ENCODE data around the gene MEP1A. TPM values are rescaled to one million over a fixed set of nuclear protein-coding genes. Genes with fewer than 3 reads are reported as not detected.

MEP1A gene
- polyA plus RNA-seq, 2 of the 4 experiments (the other 2 are of a cell fraction): not detected

DNA sequence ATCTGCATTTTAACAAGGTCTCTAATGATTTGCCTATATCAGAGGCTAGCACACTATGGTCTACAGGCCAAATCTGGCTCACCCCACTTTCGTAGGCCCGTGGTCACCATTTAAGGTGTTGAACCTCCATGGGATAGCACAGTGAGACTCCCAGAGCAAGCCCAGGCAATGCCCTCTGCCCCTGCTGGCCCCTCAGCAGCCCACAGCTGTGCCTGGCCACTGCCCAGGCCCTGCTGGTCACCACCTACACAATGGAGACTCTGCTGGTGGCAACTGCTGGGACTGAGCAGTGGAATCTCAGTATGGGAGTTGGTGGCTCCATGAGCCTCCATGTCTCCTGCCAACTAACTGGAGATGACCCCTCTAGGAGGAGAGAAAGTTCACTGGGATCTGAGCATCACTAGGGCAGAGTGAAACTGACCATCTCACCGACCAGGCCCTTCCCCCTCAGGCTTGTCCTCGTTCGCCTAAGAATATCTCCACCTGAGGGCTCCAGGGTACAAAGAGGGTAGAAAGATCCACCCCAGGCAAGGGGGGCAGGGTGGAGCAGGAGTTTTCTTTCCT, 44.2 kb upstream of the MEP1A start:
- Histone ChIP-seq H3K4me3 (no peak overlapping the region), H3K27ac (no peak overlapping the region), H3K9me3 (no peaks in the 10 kb centered on the region), H3K4me1 (no peaks in the 10 kb centered on the region), H3K4me2 (no peak overlapping the region)
- no peak for ATAC-seq
- CTCF ChIA-PET: no interaction called here
- no peak for DNase-seq (ENCODE audit: low read depth in 1 of 2, low spot score in 1 of 2)
- 57% methylated on average over 5 of the region's 5 CpGs for WGBS (ENCODE audit: missing lambda C conversion rate)
- POLR2A ChIA-PET: no interaction called here
- TF ChIP-seq FOXS1 (CRISPR knock-in tag; IDR thresholded peaks at IDR 0.05) (no peak), JUN (IDR thresholded peaks at IDR 0.05) (no peak), CHD4 (IDR thresholded peaks at IDR 0.05; ENCODE audit: borderline replicate concordance) (no peak), JUNB (IDR thresholded peaks at IDR 0.05) (no peak), CEBPB (IDR thresholded peaks at IDR 0.05) (no peak), MYC (IDR thresholded peaks at IDR 0.05; ENCODE audit: borderline replicate concordance, low read length) (no peak), HDAC2 (IDR thresholded peaks at IDR 0.05) (no peak), SREBF2 (IDR thresholded peaks at IDR 0.05) (no peak), KDM1A (IDR thresholded peaks at IDR 0.05; ENCODE audit: low read depth) (no peak), TP53 (CRISPR knock-in tag; IDR thresholded peaks at IDR 0.05) (no peak), TFCP2L1 (CRISPR knock-in tag; IDR thresholded peaks at IDR 0.05) (no peak), FOSL2 (IDR thresholded peaks at IDR 0.05) (no peak), FOSL2 (CRISPR knock-in tag; IDR thresholded peaks at IDR 0.05) (no peak), RFX5 (IDR thresholded peaks at IDR 0.05) (no peak), BHLHE40 (IDR thresholded peaks at IDR 0.05; ENCODE audit: low read depth, low read length) (no peak), CBX2 (IDR thresholded peaks at IDR 0.05; ENCODE audit: borderline replicate concordance, low read depth) (no peak), POLR2A (IDR thresholded peaks at IDR 0.05; ENCODE audit: low read length) (no peak), NFE2L2 (conservative IDR thresholded peaks at IDR 0.05; ENCODE audit: low read length) (no peak)
- TF ChIP-seq, protein P1, sequence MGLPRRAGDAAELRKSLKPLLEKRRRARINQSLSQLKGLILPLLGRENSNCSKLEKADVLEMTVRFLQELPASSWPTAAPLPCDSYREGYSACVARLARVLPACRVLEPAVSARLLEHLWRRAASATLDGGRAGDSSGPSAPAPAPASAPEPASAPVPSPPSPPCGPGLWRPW (IDR thresholded peaks at IDR 0.05): no peak
- TF ChIP-seq, protein P2, sequence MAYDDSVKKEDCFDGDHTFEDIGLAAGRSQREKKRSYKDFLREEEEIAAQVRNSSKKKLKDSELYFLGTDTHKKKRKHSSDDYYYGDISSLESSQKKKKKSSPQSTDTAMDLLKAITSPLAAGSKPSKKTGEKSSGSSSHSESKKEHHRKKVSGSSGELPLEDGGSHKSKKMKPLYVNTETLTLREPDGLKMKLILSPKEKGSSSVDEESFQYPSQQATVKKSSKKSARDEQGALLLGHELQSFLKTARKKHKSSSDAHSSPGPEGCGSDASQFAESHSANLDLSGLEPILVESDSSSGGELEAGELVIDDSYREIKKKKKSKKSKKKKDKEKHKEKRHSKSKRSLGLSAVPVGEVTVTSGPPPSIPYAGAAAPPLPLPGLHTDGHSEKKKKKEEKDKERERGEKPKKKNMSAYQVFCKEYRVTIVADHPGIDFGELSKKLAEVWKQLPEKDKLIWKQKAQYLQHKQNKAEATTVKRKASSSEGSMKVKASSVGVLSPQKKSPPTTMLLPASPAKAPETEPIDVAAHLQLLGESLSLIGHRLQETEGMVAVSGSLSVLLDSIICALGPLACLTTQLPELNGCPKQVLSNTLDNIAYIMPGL (CRISPR knock-in tag; IDR thresholded peaks at IDR 0.05; ENCODE audit: borderline replicate concordance): no peak
- no peak for FAIRE-seq

DNA sequence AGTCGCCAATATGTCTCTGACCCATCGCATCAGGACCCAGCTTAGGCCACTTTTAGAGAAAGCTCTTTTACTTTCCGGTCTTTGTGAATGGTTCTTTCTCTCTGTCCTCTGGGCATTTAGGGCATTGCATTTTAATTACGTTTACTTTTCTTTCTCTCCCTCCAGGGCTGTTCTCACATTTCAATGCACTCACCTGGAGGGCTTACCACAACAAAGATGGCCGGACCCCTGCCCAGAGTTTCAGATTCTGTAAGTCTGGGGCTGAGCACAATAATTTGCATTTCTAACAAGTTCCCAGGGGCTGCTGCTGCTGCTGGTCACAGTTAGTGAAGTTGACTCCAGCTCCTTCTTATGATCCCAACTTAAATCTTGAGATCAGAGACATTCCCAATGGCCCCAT, 43.5 kb upstream of the MEP1A start:
- Histone ChIP-seq H3K4me3 (no peak overlapping the region), H3K4me1 (no peaks in the 10 kb centered on the region), H3K4me2 (no peak overlapping the region), H3K9me3 (no peaks in the 10 kb centered on the region), H3K27ac (no peak overlapping the region)
- no peak for FAIRE-seq
- DNase-seq (ENCODE audit: low read depth in 1 of 2, low spot score in 1 of 2): no peak
- WGBS (ENCODE audit: missing lambda C conversion rate): 59% methylated on average over 5 of the region's 5 CpGs
- TF ChIP-seq CBX2 (IDR thresholded peaks at IDR 0.05; ENCODE audit: borderline replicate concordance, low read depth) (no peak), NFE2L2 (conservative IDR thresholded peaks at IDR 0.05; ENCODE audit: low read length) (no peak), ESRRA (IDR thresholded peaks at IDR 0.05; ENCODE audit: borderline replicate concordance, low read length) (no peak), JUNB (IDR thresholded peaks at IDR 0.05) (no peak), CEBPB (IDR thresholded peaks at IDR 0.05) (no peak), POLR2A (IDR thresholded peaks at IDR 0.05; ENCODE audit: low read length) (no peak), POLR2AphosphoS2 (conservative IDR thresholded peaks at IDR 0.05; ENCODE audit: low read length) (no peak), RARB (CRISPR knock-in tag; IDR thresholded peaks at IDR 0.05) (no peak), TFCP2L1 (CRISPR knock-in tag; IDR thresholded peaks at IDR 0.05) (no peak), HDAC2 (IDR thresholded peaks at IDR 0.05) (no peak), RAD21 (conservative IDR thresholded peaks at IDR 0.05 in 1 of 2, IDR thresholded peaks at IDR 0.05 in 1 of 2) (no peak), JUN (IDR thresholded peaks at IDR 0.05) (no peak)
- TF ChIP-seq, protein P3, sequence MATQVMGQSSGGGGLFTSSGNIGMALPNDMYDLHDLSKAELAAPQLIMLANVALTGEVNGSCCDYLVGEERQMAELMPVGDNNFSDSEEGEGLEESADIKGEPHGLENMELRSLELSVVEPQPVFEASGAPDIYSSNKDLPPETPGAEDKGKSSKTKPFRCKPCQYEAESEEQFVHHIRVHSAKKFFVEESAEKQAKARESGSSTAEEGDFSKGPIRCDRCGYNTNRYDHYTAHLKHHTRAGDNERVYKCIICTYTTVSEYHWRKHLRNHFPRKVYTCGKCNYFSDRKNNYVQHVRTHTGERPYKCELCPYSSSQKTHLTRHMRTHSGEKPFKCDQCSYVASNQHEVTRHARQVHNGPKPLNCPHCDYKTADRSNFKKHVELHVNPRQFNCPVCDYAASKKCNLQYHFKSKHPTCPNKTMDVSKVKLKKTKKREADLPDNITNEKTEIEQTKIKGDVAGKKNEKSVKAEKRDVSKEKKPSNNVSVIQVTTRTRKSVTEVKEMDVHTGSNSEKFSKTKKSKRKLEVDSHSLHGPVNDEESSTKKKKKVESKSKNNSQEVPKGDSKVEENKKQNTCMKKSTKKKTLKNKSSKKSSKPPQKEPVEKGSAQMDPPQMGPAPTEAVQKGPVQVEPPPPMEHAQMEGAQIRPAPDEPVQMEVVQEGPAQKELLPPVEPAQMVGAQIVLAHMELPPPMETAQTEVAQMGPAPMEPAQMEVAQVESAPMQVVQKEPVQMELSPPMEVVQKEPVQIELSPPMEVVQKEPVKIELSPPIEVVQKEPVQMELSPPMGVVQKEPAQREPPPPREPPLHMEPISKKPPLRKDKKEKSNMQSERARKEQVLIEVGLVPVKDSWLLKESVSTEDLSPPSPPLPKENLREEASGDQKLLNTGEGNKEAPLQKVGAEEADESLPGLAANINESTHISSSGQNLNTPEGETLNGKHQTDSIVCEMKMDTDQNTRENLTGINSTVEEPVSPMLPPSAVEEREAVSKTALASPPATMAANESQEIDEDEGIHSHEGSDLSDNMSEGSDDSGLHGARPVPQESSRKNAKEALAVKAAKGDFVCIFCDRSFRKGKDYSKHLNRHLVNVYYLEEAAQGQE (IDR thresholded peaks at IDR 0.05): no peak
- TF ChIP-seq, protein P4, sequence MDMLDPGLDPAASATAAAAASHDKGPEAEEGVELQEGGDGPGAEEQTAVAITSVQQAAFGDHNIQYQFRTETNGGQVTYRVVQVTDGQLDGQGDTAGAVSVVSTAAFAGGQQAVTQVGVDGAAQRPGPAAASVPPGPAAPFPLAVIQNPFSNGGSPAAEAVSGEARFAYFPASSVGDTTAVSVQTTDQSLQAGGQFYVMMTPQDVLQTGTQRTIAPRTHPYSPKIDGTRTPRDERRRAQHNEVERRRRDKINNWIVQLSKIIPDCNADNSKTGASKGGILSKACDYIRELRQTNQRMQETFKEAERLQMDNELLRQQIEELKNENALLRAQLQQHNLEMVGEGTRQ (IDR thresholded peaks at IDR 0.05): no peak
- TF ChIP-seq, protein P5, sequence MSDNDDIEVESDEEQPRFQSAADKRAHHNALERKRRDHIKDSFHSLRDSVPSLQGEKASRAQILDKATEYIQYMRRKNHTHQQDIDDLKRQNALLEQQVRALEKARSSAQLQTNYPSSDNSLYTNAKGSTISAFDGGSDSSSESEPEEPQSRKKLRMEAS (IDR thresholded peaks at IDR 0.05): no peak
- POLR2A ChIA-PET: no interaction called here
- no peak for ATAC-seq
- CTCF ChIA-PET: no interaction called here

Measured in A549 (cell line).